Activated CD4-positive, alpha-beta T cell treated with anti-CD3 and anti-CD28 coated beads, Interleukin-2, amount 50 U/mL, for 24 hours (primary cell): ENCODE results near the gene TEDC2.
"Not testable (repeated sequence)": the region's sequence is repeated elsewhere in the genome, so short reads cannot be mapped to it uniquely, and the experiment has no call there.

Experiments
- DNase-seq, 2 donors: peaks; one replicate each; pipeline ENCODE4 v3.0.0-alpha.2; 2020; ENCODE audit warnings: low read depth in 1 of 2, low spot score in 1 of 2

TEDC2 gene

DNA sequence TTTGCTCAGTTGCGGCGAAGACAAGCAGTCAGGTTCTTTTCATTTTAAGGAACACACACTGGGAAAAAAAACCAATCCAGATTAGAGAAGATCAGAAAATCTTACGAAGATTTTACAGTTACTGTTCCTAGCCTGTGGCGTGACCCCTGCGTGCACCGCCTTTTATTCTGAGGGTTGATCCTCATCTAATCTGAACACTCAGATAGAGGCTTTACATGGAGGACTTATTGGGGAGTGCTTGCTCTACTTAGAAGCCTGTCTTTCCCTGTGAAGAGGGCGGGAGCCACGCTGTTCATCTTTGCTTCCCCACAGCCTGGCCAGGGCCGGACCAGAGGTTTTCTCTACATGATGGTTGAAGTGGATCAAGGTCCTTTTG lies 16.4 kb downstream of the TEDC2 start:
- DNase-seq: no peak

- no peak for DNase-seq
Measured at GRCh38 chr16:2476741-2477140, 16.8 kb downstream of the TEDC2 start.

DNA sequence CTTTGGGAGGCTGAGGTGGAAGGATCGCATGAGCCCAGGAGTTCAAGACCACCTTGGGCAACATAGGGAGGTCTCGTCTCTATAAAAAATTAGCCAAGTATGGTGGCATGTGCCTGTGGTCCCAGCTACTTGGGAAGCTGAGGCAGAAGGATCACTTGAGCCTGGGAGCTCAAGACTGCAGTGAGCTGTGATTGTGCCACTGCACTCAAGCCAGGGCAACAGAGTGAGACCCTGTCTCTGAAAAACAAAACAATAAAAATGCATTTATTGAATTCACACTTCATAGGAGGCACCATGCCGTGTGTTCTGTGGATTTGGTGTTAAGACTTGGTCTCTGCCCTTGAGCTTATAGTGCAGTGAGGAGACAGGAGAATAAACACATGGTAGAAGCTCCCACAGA lies 17.4 kb downstream of the TEDC2 start:
- no peak for DNase-seq

- no peak for DNase-seq
Measured at GRCh38 chr16:2478279-2478678, 18.4 kb downstream of the TEDC2 start.

DNA sequence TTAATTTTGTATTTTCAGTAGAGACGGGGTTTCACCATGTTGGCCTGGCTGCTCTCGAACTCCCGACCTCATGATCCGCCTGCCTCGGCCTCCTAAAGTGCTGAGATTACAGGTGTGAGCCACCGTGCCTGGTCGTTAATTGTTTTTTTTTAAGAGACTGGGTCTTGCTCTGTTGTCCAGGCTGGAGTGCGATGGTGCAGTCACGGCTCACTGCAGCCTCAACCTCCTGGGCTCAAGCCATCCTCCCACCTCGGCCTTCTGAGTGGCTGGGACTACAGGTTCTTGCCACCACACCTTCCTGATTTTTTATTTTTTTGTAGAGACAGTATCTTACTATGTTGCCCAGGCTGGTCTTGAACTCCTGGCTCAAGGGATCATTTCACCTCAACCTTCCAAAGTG lies 20.1 kb downstream of the TEDC2 start:
- not testable (repeated sequence) for DNase-seq

DNA sequence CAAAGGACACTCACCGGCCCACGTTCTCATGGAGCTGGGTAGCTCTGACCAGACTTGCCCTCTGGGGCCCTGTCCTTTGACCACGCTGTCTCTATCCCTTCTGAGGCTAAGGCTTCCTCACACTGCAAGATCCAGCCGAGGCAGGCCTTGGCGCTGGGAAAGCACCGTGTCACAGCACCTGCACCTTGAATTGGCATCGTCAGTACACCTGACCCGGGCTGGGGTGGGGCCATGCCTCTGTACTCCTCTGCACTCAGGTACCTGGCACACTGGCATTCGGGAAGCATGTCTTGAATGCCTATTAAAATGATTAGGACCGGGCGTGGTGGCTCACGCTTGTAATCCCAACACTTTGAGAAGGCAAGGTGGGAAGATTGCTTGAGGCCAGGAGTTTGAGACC lies 21.0 kb downstream of the TEDC2 start:
- no peak for DNase-seq

DNA sequence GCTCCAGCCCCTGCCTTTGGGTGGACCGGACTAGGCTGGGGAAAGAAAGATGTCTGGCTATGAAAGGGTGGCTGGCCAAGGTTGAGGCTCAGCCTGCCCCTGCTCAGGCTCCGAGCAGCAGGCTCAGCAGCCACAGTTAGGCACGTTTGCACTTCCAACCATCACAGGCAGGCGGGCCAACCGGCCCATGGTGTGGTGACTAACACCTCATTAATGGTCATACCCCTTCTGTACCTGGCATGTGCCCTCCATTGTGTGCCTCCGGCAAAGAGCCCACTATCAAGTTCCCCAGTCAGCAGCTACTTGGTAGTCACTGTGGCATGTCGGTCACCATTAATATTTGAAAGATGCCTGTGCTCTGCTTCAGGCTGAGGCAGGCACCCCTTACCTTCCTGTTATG lies 21.8 kb downstream of the TEDC2 start:
- no peak for DNase-seq

DNA sequence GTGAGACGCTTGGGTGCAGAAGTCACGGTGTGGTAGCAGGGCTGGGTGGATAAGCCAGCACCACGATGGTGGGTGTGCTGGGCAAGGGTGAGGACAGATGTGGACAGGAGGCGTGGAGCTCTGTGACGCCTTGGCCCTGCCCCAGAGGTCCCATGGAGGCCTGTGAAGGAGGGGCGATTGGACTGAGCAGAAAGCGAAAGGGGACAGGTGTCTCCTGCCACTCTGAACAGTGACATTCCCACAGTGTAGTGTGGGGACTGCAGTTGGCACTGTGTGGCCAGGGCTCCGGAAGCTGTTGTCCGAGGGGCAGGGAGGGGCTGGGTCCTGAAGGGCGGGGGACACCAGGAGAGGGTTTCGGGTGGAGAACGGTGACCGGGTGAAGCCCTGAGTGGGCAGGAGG lies 22.3 kb downstream of the TEDC2 start:
- no peak for DNase-seq

DNA sequence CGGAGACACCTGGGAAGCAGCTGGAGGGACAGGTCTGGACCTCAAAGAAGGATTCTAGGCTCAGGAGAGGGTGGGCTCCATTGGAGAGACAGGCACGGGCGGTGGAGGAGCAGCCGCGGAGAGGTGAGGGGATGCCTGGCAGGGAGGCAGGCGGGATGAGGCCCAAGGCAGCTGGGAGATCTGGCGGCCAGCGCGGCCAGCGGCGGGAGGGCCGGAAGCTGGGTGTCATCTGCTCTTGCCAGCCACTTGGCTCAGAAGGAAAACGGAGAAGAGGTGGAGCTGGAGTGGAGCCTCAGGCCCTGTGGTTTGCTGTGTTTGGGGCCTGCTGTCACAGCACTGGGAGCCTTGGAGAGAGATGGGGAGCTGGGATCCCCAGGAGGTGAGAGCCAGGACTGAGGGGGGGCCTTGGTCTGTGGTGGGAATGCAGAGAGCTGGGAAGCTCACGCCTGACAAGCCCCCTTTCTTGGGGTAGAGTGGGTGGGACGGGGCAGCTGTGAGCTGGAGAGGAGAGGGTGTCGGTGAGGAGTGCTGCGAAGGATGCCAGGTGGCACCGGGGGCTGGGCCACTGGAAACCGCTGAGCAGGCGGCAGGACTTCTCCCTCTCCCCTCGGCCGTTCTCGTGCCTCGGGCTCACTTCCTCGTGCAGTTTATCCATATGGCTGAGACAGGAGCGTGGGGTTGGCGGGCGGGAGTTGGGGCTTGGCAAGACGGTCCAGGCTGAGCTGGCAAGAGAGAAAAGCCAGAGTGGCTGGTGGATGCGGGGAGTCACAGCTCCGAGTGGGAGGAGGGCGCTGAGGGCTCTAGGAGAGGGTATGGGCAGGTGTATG lies 23.0 kb downstream of the TEDC2 start:
- no peak for DNase-seq

DNA sequence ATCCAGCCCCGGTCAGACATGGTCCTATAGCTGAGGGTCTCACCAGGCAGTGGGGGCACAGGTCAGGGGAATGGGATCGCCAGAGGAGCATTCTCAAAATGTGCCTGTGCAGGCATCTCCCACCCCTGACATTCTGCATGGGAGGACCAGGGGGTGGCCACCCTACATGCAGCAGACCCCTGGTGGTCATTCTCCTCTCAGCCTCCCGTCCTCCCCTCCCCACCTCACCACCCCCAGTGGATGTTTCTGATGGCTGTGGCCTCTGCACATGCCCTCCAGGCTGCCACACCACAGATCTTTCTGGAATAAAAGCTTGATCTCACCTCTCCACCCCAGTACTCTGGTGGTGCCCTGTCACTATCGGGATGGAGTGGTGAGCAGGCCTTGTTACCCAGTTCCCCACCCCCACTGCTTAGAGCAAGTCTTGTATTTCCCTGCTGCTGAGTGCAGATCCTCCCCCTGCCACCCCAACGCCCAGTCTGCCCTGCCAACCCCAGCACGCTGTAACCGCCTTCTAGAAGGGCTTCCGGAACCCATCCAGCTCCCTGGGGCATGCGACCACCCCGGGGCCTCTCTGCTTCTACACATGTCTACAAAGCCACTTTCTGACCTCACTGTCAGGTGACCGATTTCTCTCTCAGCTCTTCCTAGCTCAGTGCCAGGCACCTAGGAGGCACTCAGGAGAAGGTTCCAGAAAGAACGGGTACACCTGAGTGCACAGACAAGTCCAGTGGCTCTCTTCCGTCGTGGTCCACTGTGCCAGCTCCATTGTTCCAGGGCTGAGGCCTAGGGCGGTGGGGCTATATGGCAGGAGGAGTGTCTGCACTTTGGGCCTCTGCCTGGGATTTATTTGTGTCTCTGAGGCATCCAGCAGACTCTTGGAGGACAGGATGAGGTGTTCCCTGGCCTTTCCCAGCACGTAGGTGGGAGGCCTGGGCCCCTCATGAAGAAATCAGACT lies 24.3 kb downstream of the TEDC2 start:
- no peak for DNase-seq

DNA sequence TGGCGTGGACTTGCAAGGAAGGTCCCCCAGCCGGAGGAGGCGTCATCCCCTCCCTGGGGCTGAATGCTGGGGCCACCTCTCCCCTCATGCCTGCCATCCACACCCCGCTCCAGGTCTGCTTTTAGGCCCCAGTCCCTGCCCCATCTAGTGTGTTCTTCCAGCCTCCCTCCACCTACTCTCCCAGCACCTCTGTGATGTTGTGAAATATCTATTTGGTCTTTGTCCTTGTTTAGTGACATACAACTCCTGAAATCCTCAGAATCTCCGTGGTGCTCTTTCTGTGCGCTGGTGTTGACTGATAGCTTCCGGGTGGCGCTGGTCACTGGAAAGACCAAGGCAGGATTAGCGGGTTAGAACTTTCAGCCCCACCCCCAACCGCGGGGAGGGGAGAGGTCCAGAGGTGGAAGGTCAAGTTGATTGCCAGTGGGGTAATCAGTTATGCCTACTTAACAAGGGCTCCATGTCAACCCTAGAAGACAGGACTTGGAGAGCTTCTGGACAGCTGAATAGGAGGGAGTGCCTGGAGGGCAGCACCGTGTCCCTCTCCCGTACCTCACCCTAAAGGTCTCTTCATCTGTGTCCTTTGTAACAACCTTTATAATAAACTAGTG lies 25.1 kb downstream of the TEDC2 start:
- no peak for DNase-seq

- DNase-seq: no peak
Measured at GRCh38 chr16:2485811-2486507, 26.1 kb downstream of the TEDC2 start.

DNA sequence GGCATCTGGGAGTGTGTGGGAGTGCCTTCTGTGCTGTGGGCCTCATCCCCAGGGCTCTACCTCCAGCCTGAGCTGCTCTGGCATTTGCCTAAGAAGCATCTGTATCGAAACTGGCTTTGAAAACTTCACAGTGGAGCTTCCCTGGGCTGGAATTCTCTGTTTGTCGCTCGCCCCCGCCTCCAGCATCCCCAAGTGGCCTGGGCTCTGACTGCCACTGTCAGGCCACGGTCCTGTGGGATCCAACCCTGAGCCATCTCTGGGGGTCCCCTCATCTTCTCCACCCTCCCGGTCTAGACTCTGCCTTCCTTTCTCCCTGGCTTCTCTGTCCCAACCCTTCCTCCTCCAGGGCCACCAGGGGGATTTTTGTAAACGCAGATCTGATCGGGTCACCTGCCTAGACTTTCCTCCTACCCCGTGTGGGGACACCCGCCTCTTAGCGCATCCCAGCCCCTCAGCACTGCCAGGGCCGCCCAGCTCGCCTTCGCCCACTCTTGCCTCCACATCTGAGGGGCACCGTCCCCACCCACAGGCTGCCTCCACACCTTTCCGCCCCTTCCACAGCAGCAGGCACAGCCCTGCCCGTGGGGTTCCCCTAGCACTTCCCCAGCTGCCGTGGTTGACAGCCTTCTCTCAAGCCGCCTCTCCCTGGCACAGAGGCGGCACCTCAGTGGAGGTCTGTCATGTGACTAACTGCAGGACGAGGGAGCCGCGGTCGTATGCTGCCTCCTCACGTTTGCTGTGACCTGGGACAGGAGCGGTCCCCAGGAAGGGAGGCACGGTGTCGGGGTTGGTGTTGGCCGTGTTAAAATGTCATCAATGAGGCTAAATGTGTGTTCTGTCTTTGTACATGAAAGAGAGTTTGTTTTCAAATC lies 27.0 kb downstream of the TEDC2 start:
- peak; percentile 52 to 62 for DNase-seq

DNA sequence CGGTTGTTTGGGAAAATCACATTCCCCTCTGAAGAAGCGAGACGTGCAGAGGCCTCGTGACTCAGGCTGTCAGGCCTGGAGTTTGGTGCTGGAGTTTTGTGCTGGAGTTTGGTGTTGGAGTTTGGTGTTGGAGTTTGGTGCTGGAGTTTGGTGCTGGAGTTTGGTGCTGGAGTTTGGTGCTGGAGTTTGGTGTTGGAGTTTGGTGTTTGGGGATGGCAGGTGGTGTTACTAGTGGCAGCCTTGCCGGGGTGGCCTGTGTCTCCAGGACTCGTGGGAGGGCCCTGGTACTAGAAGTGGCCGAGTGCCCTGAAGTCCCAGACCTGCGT lies 27.6 kb downstream of the TEDC2 start:
- no peak for DNase-seq

GRCh38 chr16:2487903-2488531 lies 28.1 kb downstream of the TEDC2 start:
- no peak for DNase-seq

DNA sequence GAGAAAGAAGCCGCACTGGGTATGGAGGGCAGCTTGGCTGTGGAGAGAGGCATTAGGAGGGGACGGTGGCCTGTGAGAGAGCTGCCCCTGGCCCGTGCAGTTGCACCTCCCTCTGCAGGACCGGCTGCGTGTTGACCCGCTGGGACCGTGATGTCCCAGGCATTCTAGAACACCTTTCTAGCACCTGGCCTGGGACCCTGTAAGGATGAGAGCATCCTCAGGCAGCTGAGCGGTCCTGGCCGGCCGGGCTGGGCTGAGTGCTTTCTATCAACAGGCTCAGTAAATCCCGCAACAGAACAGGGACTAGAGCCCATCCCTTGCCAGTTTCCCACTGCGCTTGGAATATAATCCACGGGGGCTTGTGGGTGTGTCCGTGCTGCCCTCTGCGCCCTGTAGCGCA lies 29.7 kb downstream of the TEDC2 start:
- DNase-seq: no peak

DNA sequence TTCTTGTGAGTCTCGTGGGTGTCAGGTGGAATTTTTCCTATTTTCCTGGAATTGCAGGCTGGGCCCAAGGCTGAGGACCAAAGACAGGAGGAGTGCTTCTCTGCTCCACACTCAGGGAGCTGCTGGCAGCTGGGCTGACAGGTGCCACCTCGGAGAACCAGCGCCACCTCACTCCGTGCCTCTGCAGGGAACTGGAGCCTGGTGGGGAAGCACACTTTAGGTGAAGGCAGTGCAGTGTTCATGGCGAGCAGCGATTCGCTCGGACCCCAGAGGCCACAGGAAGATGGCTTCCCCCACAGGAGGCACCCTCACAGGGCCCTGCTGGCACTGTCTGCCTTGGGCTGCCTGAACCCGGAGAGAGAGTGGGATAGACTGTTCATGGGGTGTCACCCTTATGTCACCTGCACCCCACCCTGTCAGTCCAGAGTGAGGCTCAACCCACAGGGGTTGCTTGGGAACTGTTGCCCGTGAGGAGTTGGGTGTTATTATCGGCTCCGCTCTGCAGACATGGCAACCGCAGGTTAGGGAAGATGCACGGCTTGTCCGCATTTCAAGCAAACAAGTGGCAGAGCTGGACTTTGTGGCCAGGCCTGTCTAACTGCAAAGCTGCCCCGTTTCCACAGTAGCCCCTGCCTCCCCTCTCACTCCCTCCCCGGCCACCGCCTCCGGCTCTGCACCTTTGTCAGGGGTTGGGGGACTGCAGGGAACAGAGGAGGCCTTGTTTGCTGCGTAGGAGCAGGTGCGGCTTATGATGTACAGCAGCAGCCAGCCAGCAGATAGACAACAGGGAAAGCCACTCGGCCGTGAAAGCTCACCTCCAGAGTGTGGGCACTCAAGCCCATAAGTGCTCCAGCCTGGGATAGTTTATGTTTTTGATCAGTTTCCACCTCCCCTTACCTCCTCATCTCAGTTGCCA lies 30.5 kb downstream of the TEDC2 start:
- no peak for DNase-seq

GRCh38 chr16:2492292-2492691 lies 32.4 kb downstream of the TEDC2 start:
- no peak for DNase-seq

GRCh38 chr16:2493605-2494004 lies 33.7 kb downstream of the TEDC2 start:
- no peak for DNase-seq
